ENCODE data around the gene CBX3. TPM values are rescaled to one million over a fixed set of nuclear protein-coding genes. Genes with fewer than 3 reads are reported as not detected.
A peak's percentile ranks its signal among the peaks of the same experiment; 100 is the strongest.

CBX3 gene
- total RNA-seq, 1 experiment from 2014 or later = 399 TPM

DNA sequence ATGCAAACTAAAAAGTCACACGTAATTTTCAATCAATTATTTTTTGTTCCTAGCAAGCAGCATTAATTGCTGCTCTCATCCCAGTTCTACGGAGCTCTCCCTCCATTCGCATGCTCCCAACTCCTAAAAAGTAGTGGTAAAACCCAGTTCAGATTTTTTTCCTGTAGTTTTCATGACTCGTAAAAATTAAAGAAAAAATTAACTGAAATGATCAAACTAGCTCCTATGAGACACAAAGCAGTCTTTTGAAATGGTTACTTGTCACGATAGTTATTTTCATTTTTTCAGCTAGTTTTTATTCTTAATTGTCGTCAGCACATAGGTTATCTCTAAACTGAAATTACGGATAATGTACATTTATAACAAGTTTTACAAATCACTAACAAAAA, 2.8 kb upstream of the CBX3 start:
- H3K4me3 ChIP-seq = peak overlapping the region; percentile 98
- H3K4me1 ChIP-seq = peaks cover 8% of the 10 kb centered on the region
- H3K27me3 ChIP-seq = no peaks in the 10 kb centered on the region
- DNase-seq = no peak
- peak overlapping the region; percentile 99 for H3K27ac ChIP-seq
- H3K36me3 ChIP-seq = peaks cover 85% of the 10 kb centered on the region
- no peaks in the 10 kb centered on the region for H3K9me3 ChIP-seq (replicated peaks)

DNA sequence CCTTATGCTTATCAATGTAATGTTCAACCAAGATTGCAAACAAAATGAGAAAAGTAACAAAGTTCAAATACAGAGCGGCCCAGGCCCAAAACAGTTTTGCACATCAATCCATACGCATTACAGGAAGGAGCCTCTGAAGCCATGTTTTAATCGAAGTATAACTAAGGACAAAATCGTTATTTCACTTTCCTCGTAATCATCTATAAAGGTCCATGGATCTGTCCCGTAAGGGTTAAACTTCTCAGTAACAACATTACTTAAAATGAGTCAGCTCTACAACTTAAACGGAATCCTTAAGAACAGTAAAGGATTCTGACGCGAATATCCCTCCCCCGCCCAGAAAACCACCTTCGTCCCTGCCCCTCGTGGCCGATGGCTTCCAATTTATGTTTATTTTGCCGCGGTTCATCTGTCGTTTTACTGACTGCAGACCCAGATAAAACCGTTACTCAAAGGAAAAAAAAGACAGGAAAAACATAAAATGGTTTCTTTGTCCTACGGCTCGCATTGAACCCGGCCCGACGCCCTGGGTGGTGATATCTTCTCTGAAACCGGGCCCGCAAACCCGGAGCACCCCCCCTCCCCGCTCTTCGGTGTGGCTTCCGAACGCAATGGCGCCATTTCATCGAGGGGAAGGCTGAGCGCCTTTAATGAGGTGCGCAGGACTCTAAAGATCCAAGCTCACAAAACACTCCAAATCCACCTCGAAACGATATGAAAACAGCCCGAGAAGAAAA, 2.1 kb upstream of the CBX3 start:
- peaks cover 8% of the 10 kb centered on the region for H3K4me1 ChIP-seq
- no peaks in the 10 kb centered on the region for H3K27me3 ChIP-seq
- no peaks in the 10 kb centered on the region for H3K9me3 ChIP-seq (replicated peaks)
- peaks cover 84% of the 10 kb centered on the region for H3K36me3 ChIP-seq
- peak overlapping the region; percentile 98 for H3K4me3 ChIP-seq
- DNase-seq = peak; percentile 67 to 78
- H3K27ac ChIP-seq = peak overlapping the region; percentile 99

- peaks cover 9% of the 10 kb centered on the region for H3K4me1 ChIP-seq
- peaks cover 84% of the 10 kb centered on the region for H3K36me3 ChIP-seq
- H3K27ac ChIP-seq = peak overlapping the region; percentile 99
- H3K4me3 ChIP-seq = peak overlapping the region; percentile 98
- peak; percentile 65 to 79 for DNase-seq
- H3K9me3 ChIP-seq (replicated peaks) = no peaks in the 10 kb centered on the region
- H3K27me3 ChIP-seq = no peaks in the 10 kb centered on the region
These were observed 1.5 kb upstream of the CBX3 start for GRCh38 chr7:26200038-26200443.

DNA sequence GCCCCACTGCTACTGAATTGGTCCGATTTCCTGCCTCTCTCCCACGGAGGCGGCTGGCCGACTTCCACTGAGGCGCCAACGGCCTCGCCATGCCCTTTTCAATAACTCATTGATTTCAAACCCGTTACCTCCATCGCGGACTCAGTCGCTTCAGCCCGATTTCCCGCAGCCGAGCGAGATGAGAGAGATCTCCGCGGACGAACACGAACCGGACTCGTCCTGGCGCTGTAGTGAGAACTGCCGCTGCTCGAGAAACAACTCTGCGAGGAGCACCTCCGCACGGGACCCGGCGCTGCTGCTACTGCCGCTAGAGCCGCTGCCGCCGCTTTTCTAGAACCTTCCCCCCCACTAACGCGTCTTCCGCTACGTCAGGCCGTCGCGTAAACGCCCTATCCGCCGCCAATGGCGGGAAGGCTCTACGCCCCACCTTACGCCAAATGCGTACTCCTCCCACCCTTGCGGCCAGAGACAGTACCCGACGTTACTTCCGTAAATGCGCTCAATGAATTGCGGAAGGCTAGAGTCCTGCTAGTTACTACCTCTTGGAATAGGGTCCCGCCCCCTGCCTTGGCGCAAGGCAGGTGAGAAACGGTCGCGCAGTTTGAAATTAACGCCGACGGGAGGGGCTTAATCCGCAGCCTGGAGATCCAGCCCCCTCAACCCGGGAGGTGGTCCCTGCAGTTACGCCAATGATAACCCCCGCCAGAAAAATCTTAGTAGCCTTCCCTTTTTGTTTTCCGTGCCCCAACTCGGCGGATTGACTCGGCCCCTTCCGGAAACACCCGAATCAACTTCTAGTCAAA, 900 bp upstream of the CBX3 start, which contains the start of gene HNRNPA2B1:
HNRNPA2B1 (minus strand) TSS at position 303 of the 803 bp plus-strand sequence; CDS start at position 134, 169 bp downstream.
- H3K36me3 ChIP-seq = peaks cover 84% of the 10 kb centered on the region
- peaks cover 11% of the 10 kb centered on the region for H3K4me1 ChIP-seq
- H3K27me3 ChIP-seq = no peaks in the 10 kb centered on the region
- peak within 1 kb of the TSS; percentile 98 for H3K4me3 ChIP-seq
- peak; percentile 97 to 99 for DNase-seq
- no peaks in the 10 kb centered on the region for H3K9me3 ChIP-seq (replicated peaks)
- H3K27ac ChIP-seq = peak within 1 kb of the TSS; percentile 99

GRCh38 chr7:26202019-26202990, 760 bp downstream of the CBX3 start:
- Histone ChIP-seq H3K36me3 (peaks cover 84% of the 10 kb centered on the region), H3K4me1 (peaks cover 2% of the 10 kb centered on the region; the same call in 1 of the 2 replicates), H3K27ac (peak overlapping the region; percentile 99), H3K4me3 (peak overlapping the region; percentile 98), H3K9me3 (replicated peaks) (no peaks in the 10 kb centered on the region), H3K27me3 (no peaks in the 10 kb centered on the region)
- DNase-seq = peak; percentile 57 to 60

DNA sequence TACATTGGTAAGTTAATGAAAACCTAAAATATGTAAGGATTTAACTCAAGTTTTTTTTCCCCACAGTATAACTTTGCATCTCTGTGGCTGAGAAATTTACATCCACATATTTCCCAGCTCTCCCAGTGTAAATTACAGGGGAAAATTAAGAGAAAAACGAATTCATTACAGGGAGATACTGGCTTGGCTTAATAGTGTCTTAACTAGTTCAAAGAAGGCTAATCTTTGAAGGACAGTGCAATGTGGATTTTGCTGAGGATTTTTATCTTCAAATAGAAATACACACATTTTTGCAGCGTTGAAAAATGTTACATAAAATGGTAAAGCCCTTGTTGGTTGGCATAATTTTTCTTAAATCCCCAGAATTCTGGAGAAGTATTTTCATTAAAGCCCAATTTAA, 1.5 kb downstream of the CBX3 start:
- Histone ChIP-seq H3K4me3 (peak overlapping the region; percentile 98), H3K27ac (peak overlapping the region; percentile 99), H3K9me3 (replicated peaks) (no peaks in the 10 kb centered on the region), H3K4me1 (peaks cover 2% of the 10 kb centered on the region; the same call in 1 of the 2 replicates), H3K27me3 (no peaks in the 10 kb centered on the region), H3K36me3 (peaks cover 84% of the 10 kb centered on the region)
- no peak for DNase-seq

- Histone ChIP-seq H3K4me1 (peaks cover 2% of the 10 kb centered on the region; the same call in 1 of the 2 replicates), H3K27me3 (no peaks in the 10 kb centered on the region), H3K36me3 (peaks cover 96% of the 10 kb centered on the region), H3K9me3 (replicated peaks) (no peaks in the 10 kb centered on the region), H3K27ac (no peak overlapping the region), H3K4me3 (no peak overlapping the region)
- DNase-seq = no peak
These were observed 6.5 kb downstream of the CBX3 start for GRCh38 chr7:26208040-26208439.

- Histone ChIP-seq H3K27me3 (no peaks in the 10 kb centered on the region; the same call in 1 of the 2 replicates), H3K4me1 (no peaks in the 10 kb centered on the region), H3K4me3 (no peak overlapping the region), H3K9me3 (replicated peaks) (no peaks in the 10 kb centered on the region), H3K36me3 (peaks cover 50% of the 10 kb centered on the region), H3K27ac (no peak overlapping the region)
- DNase-seq = no peak
These were observed 11.6 kb downstream of the CBX3 start for GRCh38 chr7:26212921-26213718.

GRCh38 chr7:26213807-26214515, 12.4 kb downstream of the CBX3 start:
- H3K4me3 ChIP-seq = no peak overlapping the region
- H3K27ac ChIP-seq = no peak overlapping the region
- H3K36me3 ChIP-seq = peaks cover 44% of the 10 kb centered on the region
- no peaks in the 10 kb centered on the region; the same call in 1 of the 2 replicates for H3K27me3 ChIP-seq
- no peaks in the 10 kb centered on the region for H3K9me3 ChIP-seq (replicated peaks)
- DNase-seq = no peak
- H3K4me1 ChIP-seq = no peaks in the 10 kb centered on the region

DNA sequence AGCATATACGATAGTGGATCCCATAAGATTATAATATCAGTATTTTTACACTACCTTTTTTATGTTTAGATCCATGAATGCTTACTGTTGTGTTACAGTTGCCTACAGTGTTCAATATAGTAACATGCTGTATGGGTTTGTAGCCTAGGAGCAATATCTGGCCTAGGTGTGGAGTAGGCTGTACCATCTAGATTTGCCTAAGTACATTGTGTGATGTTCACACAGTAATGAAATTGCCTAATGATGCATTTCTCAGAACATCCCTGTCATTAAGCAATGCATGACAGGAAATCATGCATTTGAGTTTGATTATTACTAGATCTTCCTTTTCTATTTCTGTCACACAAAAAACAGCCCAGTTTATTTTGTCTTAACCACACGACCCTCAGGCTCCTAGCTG, 14.5 kb downstream of the CBX3 start:
- H3K4me1 ChIP-seq = no peaks in the 10 kb centered on the region
- peaks cover 24% of the 10 kb centered on the region for H3K36me3 ChIP-seq
- no peaks in the 10 kb centered on the region for H3K9me3 ChIP-seq (replicated peaks)
- DNase-seq = no peak
- no peaks in the 10 kb centered on the region; the same call in 1 of the 2 replicates for H3K27me3 ChIP-seq
- no peak overlapping the region for H3K27ac ChIP-seq
- no peak overlapping the region for H3K4me3 ChIP-seq

GRCh38 chr7:26224359-26224758, 22.8 kb downstream of the CBX3 start:
- H3K4me3 ChIP-seq = no peak overlapping the region
- H3K9me3 ChIP-seq (replicated peaks) = no peaks in the 10 kb centered on the region
- no peaks in the 10 kb centered on the region; the same call in 1 of the 2 replicates for H3K27me3 ChIP-seq
- no peaks in the 10 kb centered on the region for H3K36me3 ChIP-seq
- H3K27ac ChIP-seq = no peak overlapping the region
- no peaks in the 10 kb centered on the region for H3K4me1 ChIP-seq
- no peak for DNase-seq

DNA sequence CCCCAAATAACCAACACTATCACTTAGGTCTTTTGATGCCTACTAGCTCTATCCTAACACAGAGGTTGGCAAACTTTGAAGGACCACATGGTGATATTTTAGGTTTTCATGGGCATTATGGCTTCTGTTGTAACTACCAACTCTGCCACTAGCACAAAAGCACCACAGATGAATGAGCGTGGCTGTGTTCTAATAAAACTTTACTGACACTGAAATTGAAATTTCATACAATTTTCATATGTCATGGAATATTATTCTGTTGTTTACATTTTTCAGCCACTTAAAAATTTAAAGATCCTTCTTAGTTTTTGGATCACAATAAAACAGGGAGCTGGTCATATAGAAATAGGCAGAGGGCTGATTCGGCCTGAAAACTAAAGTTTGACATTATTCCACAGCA, 26.4 kb downstream of the CBX3 start:
- no peaks in the 10 kb centered on the region for H3K9me3 ChIP-seq (replicated peaks)
- H3K27ac ChIP-seq = no peak overlapping the region
- no peaks in the 10 kb centered on the region for H3K4me1 ChIP-seq
- H3K27me3 ChIP-seq = no peaks in the 10 kb centered on the region
- H3K36me3 ChIP-seq = no peaks in the 10 kb centered on the region
- no peak overlapping the region for H3K4me3 ChIP-seq
- DNase-seq = no peak

DNA sequence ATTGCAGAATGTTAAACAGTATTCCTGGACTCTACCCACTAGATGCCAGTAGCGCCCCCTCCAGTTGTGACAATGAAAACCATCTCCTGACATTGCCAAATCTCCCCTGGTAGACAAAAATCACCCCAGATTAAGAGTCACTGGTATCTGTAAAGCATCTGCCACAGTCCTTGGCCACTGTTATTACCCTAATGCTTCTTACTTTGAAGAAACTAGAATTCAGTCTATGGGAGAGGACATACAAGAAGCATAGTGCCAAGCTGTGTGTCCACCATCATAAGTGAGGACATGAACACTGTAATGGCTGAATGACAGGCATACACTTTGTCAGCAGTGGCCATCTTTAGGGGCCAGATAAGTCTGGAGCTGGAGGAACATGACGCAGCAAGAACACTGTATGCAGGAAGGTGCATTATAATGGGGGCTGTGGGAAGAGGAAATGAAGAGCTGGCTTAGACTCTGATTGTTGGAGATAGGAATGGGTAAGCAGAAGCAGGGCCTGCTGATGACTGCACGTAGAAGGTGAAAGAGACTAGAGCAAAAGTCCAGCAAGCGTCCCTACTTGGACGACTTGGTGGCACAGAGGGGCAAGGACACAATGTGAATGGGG, 32.5 kb downstream of the CBX3 start:
- no peaks in the 10 kb centered on the region for H3K9me3 ChIP-seq (replicated peaks)
- H3K27ac ChIP-seq = no peak overlapping the region
- DNase-seq = no peak
- H3K4me3 ChIP-seq = no peak overlapping the region
- H3K4me1 ChIP-seq = peaks cover 7% of the 10 kb centered on the region; the same call in 1 of the 2 replicates
- no peaks in the 10 kb centered on the region for H3K36me3 ChIP-seq
- H3K27me3 ChIP-seq = peaks cover 3% of the 10 kb centered on the region; the same call in 1 of the 2 replicates
